ENCODE data around the gene ADPRM.

Gene ADPRM

DNA sequence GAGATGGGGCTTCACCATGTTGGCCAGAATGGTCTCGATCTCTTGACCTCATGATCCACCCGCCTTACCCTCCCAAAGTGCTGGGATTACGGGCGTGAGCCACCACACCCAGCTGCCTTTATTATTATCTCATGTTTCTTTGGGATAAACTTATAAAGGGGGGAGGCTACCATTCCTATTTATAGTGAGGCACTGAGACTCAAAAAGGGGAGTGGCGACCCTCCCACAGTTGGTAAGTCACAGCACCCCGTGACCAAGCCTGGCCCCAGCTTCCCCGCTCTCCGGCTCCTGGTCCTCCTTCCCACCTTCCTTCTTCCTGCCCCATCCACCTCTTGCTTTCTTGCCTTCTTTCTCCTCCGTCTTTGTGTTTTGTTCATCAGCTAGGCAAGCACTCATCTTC is 45.5 kb upstream of the ADPRM start:
- Histone ChIP-seq H2BK5ac (ENCODE audit: low read length) (no peak overlapping the region), H3K27me3 (ENCODE audit: control insufficient read depth in 3 of 3, insufficient read depth in 3 of 3, low read depth in 1 of 3, low read length in 3 of 3) (no peaks in the 10 kb centered on the region), H2AFZ (ENCODE audit: low read length) (no peak overlapping the region), H3K23ac (ENCODE audit: low read depth, low read length, poor library complexity) (no peak overlapping the region), H3K18ac (ENCODE audit: low read length) (no peak overlapping the region), H3K36me3 (replicated peaks in 1 of 2; ENCODE audit: control insufficient read depth in 2 of 2, insufficient read depth in 2 of 2, low read length in 2 of 2) (no peaks in the 10 kb centered on the region), H3K4me2 (ENCODE audit: insufficient read depth, low read length, poor library complexity, severe bottlenecking) (no peak overlapping the region), H3K4me3 (ENCODE audit: low read length in 2 of 2) (no peak overlapping the region), H2BK12ac (ENCODE audit: low read length) (no peak overlapping the region), H3K9ac (ENCODE audit: low read depth, low read length, poor library complexity) (no peak overlapping the region), H3K4me1 (ENCODE audit: control insufficient read depth in 2 of 2, insufficient read depth in 1 of 2, low read depth in 1 of 2, low read length in 2 of 2) (no peaks in the 10 kb centered on the region), H4K8ac (ENCODE audit: low read depth, low read length) (no peak overlapping the region), H3K9me3 (replicated peaks in 1 of 2; ENCODE audit: control insufficient read depth in 2 of 2, insufficient read depth in 1 of 2, low read depth in 1 of 2, low read length in 2 of 2) (peaks cover 0 to 2% of the 10 kb centered on the region in 2 donors), H3K79me1 (ENCODE audit: low read depth, low read length) (no peaks in the 10 kb centered on the region), H2BK120ac (ENCODE audit: low read depth, low read length) (no peak overlapping the region), H3K14ac (ENCODE audit: low read length) (no peak overlapping the region), H3K4ac (ENCODE audit: low read length) (no peak overlapping the region), H2BK15ac (ENCODE audit: low read length) (no peak overlapping the region), H2AK5ac (ENCODE audit: low read depth, low read length) (no peak overlapping the region), H4K91ac (ENCODE audit: low read depth, low read length, poor library complexity) (no peak overlapping the region), H3K27ac (replicated peaks; ENCODE audit: low read length) (no peak overlapping the region)
- no peak for DNase-seq (ENCODE audit: low spot score)
- no CpG with 5 or more reads among the region's 9 CpGs for WGBS, 2 donors (ENCODE audit: extremely low coverage in 2 of 2, insufficient read length in 2 of 2, insufficient replicate concordance in 1 of 2)

DNA sequence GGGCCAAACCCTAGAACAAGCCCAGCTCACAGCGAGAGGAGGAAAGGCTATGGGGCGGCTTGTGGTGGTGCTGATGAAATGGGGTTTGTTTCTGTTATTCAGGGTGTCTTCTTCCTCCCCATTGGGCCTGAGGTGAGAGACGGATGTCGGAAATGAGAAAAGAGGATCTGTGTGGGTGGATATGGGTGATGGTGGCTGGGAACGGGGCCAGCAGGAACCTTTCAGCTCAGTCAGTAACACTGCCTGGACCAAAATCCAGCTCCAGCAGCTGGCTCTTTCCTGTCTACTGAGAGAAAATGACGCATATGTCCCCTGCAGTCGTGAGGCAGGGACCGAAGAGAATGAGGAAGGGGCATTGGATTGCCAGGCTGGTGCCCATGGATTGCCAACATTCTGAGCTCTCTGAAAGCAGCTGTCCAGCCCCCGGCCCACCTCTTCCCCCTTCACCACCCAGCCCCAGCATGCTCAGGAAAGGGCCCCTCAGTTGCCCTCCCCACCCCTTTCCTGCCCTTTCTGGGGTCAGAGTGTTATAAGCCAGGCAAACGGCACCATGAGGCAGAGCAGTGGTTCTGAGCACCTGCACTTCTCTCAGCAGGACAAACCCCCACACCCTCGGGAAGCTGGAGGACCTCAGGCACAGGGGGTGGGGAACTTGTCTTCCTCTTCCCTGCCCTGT is 44.3 kb upstream of the ADPRM start:
- Histone ChIP-seq H2BK12ac (ENCODE audit: low read length) (no peak overlapping the region), H3K9me3 (replicated peaks in 1 of 2; ENCODE audit: control insufficient read depth in 2 of 2, insufficient read depth in 1 of 2, low read depth in 1 of 2, low read length in 2 of 2) (peaks cover 0 to 2% of the 10 kb centered on the region in 2 donors), H3K79me1 (ENCODE audit: low read depth, low read length) (no peaks in the 10 kb centered on the region), H2BK15ac (ENCODE audit: low read length) (peak overlapping the region; percentile 75), H3K14ac (ENCODE audit: low read length) (no peak overlapping the region), H2BK5ac (ENCODE audit: low read length) (no peak overlapping the region), H2AK5ac (ENCODE audit: low read depth, low read length) (no peak overlapping the region), H3K27me3 (ENCODE audit: control insufficient read depth in 3 of 3, insufficient read depth in 3 of 3, low read depth in 1 of 3, low read length in 3 of 3) (no peaks in the 10 kb centered on the region), H4K8ac (ENCODE audit: low read depth, low read length) (no peak overlapping the region), H3K23ac (ENCODE audit: low read depth, low read length, poor library complexity) (no peak overlapping the region), H2AFZ (ENCODE audit: low read length) (no peak overlapping the region), H3K4me3 (ENCODE audit: low read length in 2 of 2) (no peak overlapping the region), H2BK120ac (ENCODE audit: low read depth, low read length) (no peak overlapping the region), H3K4me2 (ENCODE audit: insufficient read depth, low read length, poor library complexity, severe bottlenecking) (no peak overlapping the region), H3K36me3 (replicated peaks in 1 of 2; ENCODE audit: control insufficient read depth in 2 of 2, insufficient read depth in 2 of 2, low read length in 2 of 2) (no peaks in the 10 kb centered on the region), H3K18ac (ENCODE audit: low read length) (peak overlapping the region; percentile 11), H4K91ac (ENCODE audit: low read depth, low read length, poor library complexity) (no peak overlapping the region), H3K4me1 (ENCODE audit: control insufficient read depth in 2 of 2, insufficient read depth in 1 of 2, low read depth in 1 of 2, low read length in 2 of 2) (peaks cover 0 to 5% of the 10 kb centered on the region in 2 donors), H3K27ac (replicated peaks; ENCODE audit: low read length) (no peak overlapping the region), H3K4ac (ENCODE audit: low read length) (no peak overlapping the region), H3K9ac (ENCODE audit: low read depth, low read length, poor library complexity) (no peak overlapping the region)
- DNase-seq (ENCODE audit: low spot score) = no peak
- no CpG with 5 or more reads among the region's 11 CpGs for WGBS, 2 donors (ENCODE audit: extremely low coverage in 2 of 2, insufficient read length in 2 of 2, insufficient replicate concordance in 1 of 2)

DNA sequence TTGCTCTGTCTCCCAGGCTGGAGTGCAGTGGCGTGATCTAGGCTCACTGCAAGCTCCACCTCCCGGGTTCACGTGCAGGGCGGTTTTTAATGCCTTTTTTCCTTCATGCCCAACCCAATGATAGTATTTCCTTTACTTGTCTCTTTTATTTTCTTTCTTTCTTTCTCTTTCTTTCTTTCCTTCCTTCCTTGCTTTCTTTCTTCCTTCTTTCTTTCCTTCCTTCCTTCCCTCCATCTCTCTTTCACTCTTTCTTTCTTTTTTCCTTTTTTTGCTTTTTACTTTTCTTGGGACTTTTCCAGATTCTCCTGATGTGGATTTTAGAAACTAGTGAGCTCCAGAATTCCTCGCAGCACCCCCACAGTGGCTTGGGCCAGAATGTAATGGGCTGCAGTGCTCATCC is 43.4 kb upstream of the ADPRM start:
- no peak overlapping the region for H3K27ac ChIP-seq (replicated peaks; ENCODE audit: low read length)
- H3K4ac ChIP-seq (ENCODE audit: low read length) = no peak overlapping the region
- peaks cover 0 to 7% of the 10 kb centered on the region in 2 donors for H3K4me1 ChIP-seq (ENCODE audit: control insufficient read depth in 2 of 2, insufficient read depth in 1 of 2, low read depth in 1 of 2, low read length in 2 of 2)
- no peak overlapping the region for H3K14ac ChIP-seq (ENCODE audit: low read length)
- peaks cover 0 to 2% of the 10 kb centered on the region in 2 donors for H3K9me3 ChIP-seq (replicated peaks in 1 of 2; ENCODE audit: control insufficient read depth in 2 of 2, insufficient read depth in 1 of 2, low read depth in 1 of 2, low read length in 2 of 2)
- H4K91ac ChIP-seq (ENCODE audit: low read depth, low read length, poor library complexity) = no peak overlapping the region
- H3K79me1 ChIP-seq (ENCODE audit: low read depth, low read length) = no peaks in the 10 kb centered on the region
- no peaks in the 10 kb centered on the region for H3K36me3 ChIP-seq (replicated peaks in 1 of 2; ENCODE audit: control insufficient read depth in 2 of 2, insufficient read depth in 2 of 2, low read length in 2 of 2)
- no peak overlapping the region for H2AFZ ChIP-seq (ENCODE audit: low read length)
- H2BK12ac ChIP-seq (ENCODE audit: low read length) = no peak overlapping the region
- no peak overlapping the region for H3K9ac ChIP-seq (ENCODE audit: low read depth, low read length, poor library complexity)
- no peak overlapping the region for H2BK5ac ChIP-seq (ENCODE audit: low read length)
- no peaks in the 10 kb centered on the region for H3K27me3 ChIP-seq (ENCODE audit: control insufficient read depth in 3 of 3, insufficient read depth in 3 of 3, low read depth in 1 of 3, low read length in 3 of 3)
- no peak overlapping the region for H2BK120ac ChIP-seq (ENCODE audit: low read depth, low read length)
- H2AK5ac ChIP-seq (ENCODE audit: low read depth, low read length) = no peak overlapping the region
- DNase-seq (ENCODE audit: low spot score) = no peak
- H3K4me2 ChIP-seq (ENCODE audit: insufficient read depth, low read length, poor library complexity, severe bottlenecking) = no peak overlapping the region
- no peak overlapping the region for H3K4me3 ChIP-seq (ENCODE audit: low read length in 2 of 2)
- no peak overlapping the region for H3K23ac ChIP-seq (ENCODE audit: low read depth, low read length, poor library complexity)
- no CpG with 5 or more reads among the region's 5 CpGs for WGBS, 2 donors (ENCODE audit: extremely low coverage in 2 of 2, insufficient read length in 2 of 2, insufficient replicate concordance in 1 of 2)
- no peak overlapping the region for H4K8ac ChIP-seq (ENCODE audit: low read depth, low read length)
- no peak overlapping the region for H2BK15ac ChIP-seq (ENCODE audit: low read length)
- H3K18ac ChIP-seq (ENCODE audit: low read length) = no peak overlapping the region

DNA sequence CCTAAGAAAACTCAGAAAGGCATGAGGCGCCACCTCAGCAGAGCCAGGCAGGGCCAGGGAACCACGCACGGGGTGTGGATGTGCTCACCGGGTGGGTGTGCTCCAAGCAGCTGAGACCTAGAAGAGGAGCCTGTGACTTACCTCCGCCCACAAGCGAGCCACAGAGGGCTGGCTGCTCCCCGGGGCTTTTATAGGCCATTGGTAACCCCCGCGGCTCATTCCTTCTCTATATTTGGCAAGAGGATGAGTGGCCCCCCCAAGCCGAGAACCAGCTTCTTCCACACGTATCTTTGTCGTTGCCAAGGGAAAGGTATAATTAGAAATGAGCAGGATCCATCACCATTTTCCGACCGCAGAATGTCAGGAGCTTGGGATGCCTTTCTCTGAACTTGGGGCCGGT is 40.2 kb upstream of the ADPRM start, which contains the start of gene MYH3:
MYH3 (minus strand) TSS at position 162 of the 400 bp plus-strand sequence. CDS start 2,245 bp downstream, outside the sequence.
- Histone ChIP-seq H2BK15ac (ENCODE audit: low read length) (peak within 1 kb of the TSS; percentile 5), H3K23ac (ENCODE audit: low read depth, low read length, poor library complexity) (no peak within 1 kb of the TSS), H3K4me2 (ENCODE audit: insufficient read depth, low read length, poor library complexity, severe bottlenecking) (no peak within 1 kb of the TSS), H3K27ac (replicated peaks; ENCODE audit: low read length) (no peak within 1 kb of the TSS), H2BK120ac (ENCODE audit: low read depth, low read length) (no peak within 1 kb of the TSS), H3K4me1 (ENCODE audit: control insufficient read depth in 2 of 2, insufficient read depth in 1 of 2, low read depth in 1 of 2, low read length in 2 of 2) (peaks cover 0 to 12% of the 10 kb centered on the region in 2 donors), H3K14ac (ENCODE audit: low read length) (no peak within 1 kb of the TSS), H2AK5ac (ENCODE audit: low read depth, low read length) (peak within 1 kb of the TSS; percentile 10), H3K4me3 (ENCODE audit: low read length in 2 of 2) (no peak within 1 kb of the TSS), H3K4ac (ENCODE audit: low read length) (no peak within 1 kb of the TSS), H4K91ac (ENCODE audit: low read depth, low read length, poor library complexity) (no peak within 1 kb of the TSS), H3K36me3 (replicated peaks in 1 of 2; ENCODE audit: control insufficient read depth in 2 of 2, insufficient read depth in 2 of 2, low read length in 2 of 2) (peaks cover 0 to 4% of the 10 kb centered on the region in 2 donors), H3K79me1 (ENCODE audit: low read depth, low read length) (no peaks in the 10 kb centered on the region), H3K9me3 (replicated peaks in 1 of 2; ENCODE audit: control insufficient read depth in 2 of 2, insufficient read depth in 1 of 2, low read depth in 1 of 2, low read length in 2 of 2) (peaks cover 0 to 2% of the 10 kb centered on the region in 2 donors), H2AFZ (ENCODE audit: low read length) (no peak within 1 kb of the TSS), H2BK12ac (ENCODE audit: low read length) (no peak within 1 kb of the TSS), H4K8ac (ENCODE audit: low read depth, low read length) (no peak within 1 kb of the TSS), H3K9ac (ENCODE audit: low read depth, low read length, poor library complexity) (no peak within 1 kb of the TSS), H3K18ac (ENCODE audit: low read length) (no peak within 1 kb of the TSS), H3K27me3 (ENCODE audit: control insufficient read depth in 3 of 3, insufficient read depth in 3 of 3, low read depth in 1 of 3, low read length in 3 of 3) (no peaks in the 10 kb centered on the region), H2BK5ac (ENCODE audit: low read length) (no peak within 1 kb of the TSS)
- no CpG with 5 or more reads among the region's 15 CpGs for WGBS, 2 donors (ENCODE audit: extremely low coverage in 2 of 2, insufficient read length in 2 of 2, insufficient replicate concordance in 1 of 2)
- no peak for DNase-seq (ENCODE audit: low spot score)
